ENCODE measurements around the gene ZNF546. TPM values are rescaled to one million over a fixed set of nuclear protein-coding genes. Genes with fewer than 3 reads are reported as not detected.
A peak's percentile ranks its signal among the peaks of the same experiment; 100 is the strongest.

The ZNF546 gene
- total RNA-seq, 1 experiment from 2014 or later, result not detected

DNA sequence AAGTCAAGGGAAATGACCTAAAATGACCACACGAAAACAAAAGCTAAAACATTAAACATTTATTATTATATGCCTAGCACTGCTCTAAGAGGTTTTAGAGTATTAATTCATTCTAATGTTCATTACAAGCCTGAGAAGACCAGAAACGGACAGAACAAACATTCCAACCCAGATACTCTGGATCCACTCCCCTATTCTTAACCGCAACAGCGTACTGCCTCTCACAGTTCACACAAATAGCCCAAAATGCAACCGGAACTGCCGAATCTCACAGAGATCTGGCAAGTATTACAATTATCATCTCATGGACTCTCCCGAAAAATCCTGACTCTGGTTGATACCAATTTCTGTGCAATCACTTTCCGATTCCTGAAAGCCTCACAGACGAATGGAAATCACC, 57.8 kb downstream of the ZNF546 start:
- no peak for DNase-seq (ENCODE audit: low spot score)

DNA sequence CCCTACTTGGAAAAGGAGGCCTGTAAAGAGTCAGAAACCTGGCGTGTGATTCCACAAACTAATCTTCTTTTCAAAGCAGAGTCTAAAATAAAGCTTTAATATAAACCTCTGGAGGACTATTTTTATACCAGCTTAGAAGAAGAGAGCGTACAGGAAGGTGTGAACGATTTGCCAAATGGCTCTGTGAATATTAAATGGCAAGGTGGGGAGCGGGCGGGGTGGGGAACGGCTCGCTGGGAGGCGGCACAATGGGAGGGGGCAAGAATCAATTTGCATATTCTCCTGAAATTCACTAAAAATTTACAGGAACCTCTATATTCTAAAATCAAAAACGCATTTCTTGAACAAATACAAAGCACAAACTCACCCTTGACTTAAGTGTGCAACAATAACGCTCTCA, 58.2 kb downstream of the ZNF546 start:
- no peak for DNase-seq (ENCODE audit: low spot score)

DNA sequence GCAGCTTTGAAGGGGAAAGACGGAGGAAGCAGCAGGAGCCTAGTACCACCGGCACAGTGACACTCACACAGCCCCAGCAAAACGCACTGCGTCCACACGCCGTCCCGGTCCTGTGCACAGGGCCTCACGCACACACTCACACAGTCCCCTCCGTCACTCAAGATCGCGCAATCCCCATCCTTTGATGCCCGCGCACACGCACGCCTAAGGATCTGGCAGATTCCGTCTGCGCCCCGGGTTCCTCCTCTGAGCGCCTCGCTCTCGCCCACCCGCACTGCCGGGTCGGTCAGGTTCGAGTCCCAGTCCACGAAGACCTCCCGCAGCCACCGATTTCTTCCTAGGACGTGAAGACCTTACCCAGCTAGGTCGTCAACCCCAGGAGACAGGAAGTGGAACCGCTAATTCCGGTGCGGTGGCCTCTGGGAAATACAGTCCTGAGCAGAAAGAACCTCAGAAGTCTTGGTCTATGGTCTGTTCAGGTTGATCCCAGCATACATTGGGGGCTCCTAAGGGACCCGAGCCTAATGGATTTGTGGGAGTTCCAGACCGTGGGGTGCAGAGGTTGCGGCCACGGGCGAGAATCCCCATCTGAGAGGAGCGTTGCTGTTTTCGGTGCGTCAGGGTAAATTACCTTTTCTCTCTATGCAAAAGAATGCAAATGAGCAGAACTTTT, 59.1 kb downstream of the ZNF546 start, which contains the start of gene ZNF780B:
TSS of gene ZNF780B (minus strand) at position 400 of the 673 bp plus-strand sequence. CDS start 5,899 bp downstream, outside the sequence.
- DNase-seq (ENCODE audit: low spot score), result peak; percentile 83

DNA sequence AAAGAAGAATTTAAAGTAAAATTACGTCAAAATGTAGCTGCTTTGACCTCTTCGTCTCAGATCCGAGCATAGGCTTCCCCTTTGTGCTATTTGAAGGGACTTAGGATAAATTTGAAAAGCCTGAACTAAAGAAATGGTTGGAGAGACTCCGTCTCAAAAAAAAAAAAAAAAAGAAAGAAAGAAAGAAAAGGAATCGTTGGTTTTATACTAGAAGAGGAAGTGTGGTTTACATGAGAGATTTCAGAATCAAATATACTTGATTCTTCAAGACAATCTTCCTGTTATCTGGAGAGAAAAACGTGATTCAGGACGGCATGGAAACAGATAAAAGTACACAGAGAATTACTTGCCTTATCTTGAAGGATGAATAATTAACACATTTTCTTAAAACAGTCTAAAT, 59.6 kb downstream of the ZNF546 start:
- DNase-seq (ENCODE audit: low spot score), result no peak

DNA sequence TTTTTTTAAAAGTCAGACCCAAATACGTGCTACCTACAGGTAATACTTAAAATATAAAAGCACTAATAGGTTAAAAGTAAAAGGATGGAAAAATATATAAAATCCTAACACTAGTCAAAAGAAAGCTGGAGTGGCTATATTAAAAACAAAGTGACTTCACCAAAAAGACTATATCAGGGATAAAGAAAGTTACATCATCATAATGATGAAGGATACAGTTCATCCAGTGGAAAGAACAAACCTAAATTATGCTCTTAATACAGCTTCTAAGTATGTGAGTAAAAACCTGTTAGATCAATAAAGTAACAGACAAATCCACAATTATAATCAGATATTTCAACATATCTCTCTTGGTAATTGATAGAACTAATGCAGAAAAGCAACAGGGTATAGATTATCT, 60.3 kb downstream of the ZNF546 start:
- DNase-seq (ENCODE audit: low spot score), result no peak

DNA sequence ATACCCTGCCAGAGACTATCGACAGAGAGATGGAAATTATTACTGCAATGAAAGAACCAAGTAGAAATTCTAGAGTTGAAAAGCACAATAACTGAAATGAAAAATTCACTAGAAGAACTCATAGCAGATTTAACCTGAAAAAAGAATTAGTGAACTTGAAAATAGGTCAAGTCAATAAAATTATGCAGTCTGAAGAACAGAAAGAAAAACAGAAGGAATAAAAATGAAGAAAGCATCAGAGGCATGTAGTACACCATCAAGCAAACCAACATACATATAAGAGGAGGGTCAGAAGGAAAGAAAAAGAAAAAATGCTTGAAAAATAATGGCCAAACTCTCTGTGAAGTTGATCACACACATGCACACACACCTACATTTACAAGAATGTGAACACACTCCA, 62.8 kb downstream of the ZNF546 start:
- no peak for DNase-seq (ENCODE audit: low spot score)

DNA sequence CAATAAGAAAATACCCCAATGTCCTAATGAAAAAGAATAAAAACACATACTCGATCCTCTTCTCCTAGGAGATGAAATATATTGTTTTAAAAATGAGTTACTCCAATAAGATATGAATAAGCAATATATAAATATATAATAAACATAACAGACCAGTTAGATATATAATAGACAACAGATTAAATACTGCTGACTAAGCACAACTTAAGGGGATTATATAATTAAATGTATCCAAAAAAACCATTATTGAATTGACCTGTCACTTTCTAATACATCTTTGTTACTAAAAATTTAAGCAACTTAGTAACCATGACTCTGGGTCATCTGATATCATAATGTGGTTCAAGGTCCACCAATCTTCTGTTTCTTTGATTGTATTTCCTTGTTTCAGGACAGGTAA, 73.2 kb downstream of the ZNF546 start:
- DNase-seq (ENCODE audit: low spot score), result no peak

Other genes starting within 250 kb of the ZNF546 start
- gene LEUTX, start 218.2 kb upstream of the ZNF546 start, total RNA-seq (2014; rRNA removed; shearing (Covaris generic)), result not detected in 2 replicates
- 26.3 and 30.7 TPM in 2 replicates for gene DYRK1B, start 162.9 kb upstream of the ZNF546 start, total RNA-seq (2014; rRNA removed; shearing (Covaris generic))
- 575 and 717 TPM in 2 replicates for gene FBL, start 150.7 kb upstream of the ZNF546 start, total RNA-seq (2014; rRNA removed; shearing (Covaris generic))
- gene FCGBP, start 62.4 kb upstream of the ZNF546 start, total RNA-seq (2014; rRNA removed; shearing (Covaris generic)), result 10.1 and 14.8 TPM in 2 replicates
- 284 and 351 TPM in 2 replicates for gene PSMC4, start 25.9 kb upstream of the ZNF546 start, total RNA-seq (2014; rRNA removed; shearing (Covaris generic))
- gene ZNF780B, start 59.2 kb downstream of the ZNF546 start, total RNA-seq (2014; rRNA removed; shearing (Covaris generic)), result 10.2 and 11.5 TPM in 2 replicates
- 9.3 and 11.9 TPM in 2 replicates for gene ZNF780A, start 93.9 kb downstream of the ZNF546 start, total RNA-seq (2014; rRNA removed; shearing (Covaris generic))
- 9.7 and 15.2 TPM in 2 replicates for gene MAP3K10, start 194.4 kb downstream of the ZNF546 start, total RNA-seq (2014; rRNA removed; shearing (Covaris generic))
- 0.94 TPM in 1 of 2 replicates, not detected in the other for gene TTC9B, start 221.3 kb downstream of the ZNF546 start, total RNA-seq (2014; rRNA removed; shearing (Covaris generic))
- 0.23 and 1.2 TPM in 2 replicates for gene CCNP, start 229.6 kb downstream of the ZNF546 start, total RNA-seq (2014; rRNA removed; shearing (Covaris generic))

All from HT-29 (cell line).